Measurements from ENCODE around the gene PLA2G6.

PLA2G6 gene

GRCh38 chr22:38077096-38077495, 104.5 kb downstream of the PLA2G6 start:
- CTCF ChIA-PET: no interaction called here
- DNase-seq (ENCODE audit: low read depth, low spot score): no peak
- no peak overlapping the region for H3K4me3 ChIP-seq (ENCODE audit: low read depth, low read length)
- no peak for TF ChIP-seq CTCF (IDR thresholded peaks at IDR 0.05; ENCODE audit: insufficient read depth, low read length, missing control alignments)
- POLR2A ChIA-PET: no interaction called here

GRCh38 chr22:38075961-38076360, 105.7 kb downstream of the PLA2G6 start:
- TF ChIP-seq CTCF (IDR thresholded peaks at IDR 0.05; ENCODE audit: insufficient read depth, low read length, missing control alignments): no peak
- ChIA-PET POLR2A (no interaction called here), CTCF (no interaction called here)
- DNase-seq (ENCODE audit: low read depth, low spot score): no peak
- H3K4me3 ChIP-seq (ENCODE audit: low read depth, low read length): no peak overlapping the region

GRCh38 chr22:38075105-38075825, 106.4 kb downstream of the PLA2G6 start:
- no peak overlapping the region for H3K4me3 ChIP-seq (ENCODE audit: low read depth, low read length)
- POLR2A ChIA-PET: no interaction called here
- CTCF ChIA-PET: interaction anchor here (0.8 to 2.6 kb wide), 5 partner anchors 17 to 275 kb away, joined by 3 to 11 read pairs (median 6); partner anchors contain the start of gene PICK1
- DNase-seq (ENCODE audit: low read depth, low spot score): no peak
- no peak for TF ChIP-seq CTCF (IDR thresholded peaks at IDR 0.05; ENCODE audit: insufficient read depth, low read length, missing control alignments)

GRCh38 chr22:38074181-38075104, 107.2 kb downstream of the PLA2G6 start:
- no peak overlapping the region for H3K4me3 ChIP-seq (ENCODE audit: low read depth, low read length)
- TF ChIP-seq CTCF (IDR thresholded peaks at IDR 0.05; ENCODE audit: insufficient read depth, low read length, missing control alignments): peak; percentile 79
- no peak for DNase-seq (ENCODE audit: low read depth, low spot score)
- CTCF ChIA-PET: interaction anchor here (0.6 to 2.6 kb wide), 17 partner anchors 9 to 692 kb away, joined by 3 to 11 read pairs (median 4); partner anchors contain the start of gene PICK1
- POLR2A ChIA-PET: interaction anchor here (0.6 to 0.7 kb wide), 2 partner anchors 8 to 58 kb away, joined by 3 read pairs; no protein-coding TSS in a partner anchor

- CTCF ChIA-PET: interaction anchor here (0.5 to 2.6 kb wide), 12 partner anchors 8 to 499 kb away, joined by 3 to 11 read pairs (median 4); partner anchors contain the start of gene PICK1
- POLR2A ChIA-PET: interaction anchor here (0.6 kb wide), 1 partner anchor 59 kb away, joined by 3 read pairs; no protein-coding TSS in a partner anchor
- no peak for DNase-seq (ENCODE audit: low read depth, low spot score)
- no peak for TF ChIP-seq CTCF (IDR thresholded peaks at IDR 0.05; ENCODE audit: insufficient read depth, low read length, missing control alignments)
- no peak overlapping the region for H3K4me3 ChIP-seq (ENCODE audit: low read depth, low read length)
Measured at GRCh38 chr22:38073150-38074130, 108.2 kb downstream of the PLA2G6 start.
